GM19043 (cell line): ENCODE data around the gene ZNF711.
"Not testable (repeated sequence)": the region's sequence is repeated elsewhere in the genome, so short reads cannot be mapped to it uniquely, and the experiment has no call there.

Experiments used
- ATAC-seq: cut with Tn5 transposase; IDR thresholded peaks from one replicate; pipeline ENCODE4 v1.9.1; 2021; ENCODE audit warnings: low read depth; ENCODE audit not compliant: unreplicated experiment

ZNF711 gene

GRCh38 chrX:85243761-85244449, at the start of gene ZNF711, which contains the start of gene SATL1:
Gene ZNF711 (plus strand): TSS chrX:85243991. CDS start chrX:85247573, 3,582 bp downstream.
Gene SATL1 (minus strand): TSS chrX:85243779. CDS start chrX:85108968, 134,811 bp downstream.
- ATAC-seq = peak; percentile 39

- ATAC-seq = no peak
Measured at GRCh38 chrX:85196319-85196718, 47.5 kb upstream of the ZNF711 start.

GRCh38 chrX:85203461-85203970, 40.3 kb upstream of the ZNF711 start:
- no peak for ATAC-seq

- no peak for ATAC-seq
Measured at GRCh38 chrX:85213792-85214530, 29.8 kb upstream of the ZNF711 start.

- ATAC-seq = no peak
Measured at GRCh38 chrX:85215946-85216345, 27.8 kb upstream of the ZNF711 start.

GRCh38 chrX:85221361-85221760, 22.4 kb upstream of the ZNF711 start:
- ATAC-seq = no peak

- no peak for ATAC-seq
Measured at GRCh38 chrX:85223359-85223758, 20.4 kb upstream of the ZNF711 start.

GRCh38 chrX:85243155-85243554, 636 bp upstream of the ZNF711 start:
- ATAC-seq = no peak

- peak; percentile 34 for ATAC-seq
Measured at GRCh38 chrX:85244450-85245211, 840 bp downstream of the ZNF711 start.

- ATAC-seq = not testable (repeated sequence)
Measured at GRCh38 chrX:85285286-85285685, 41.5 kb downstream of the ZNF711 start.

- ATAC-seq = no peak
Measured at GRCh38 chrX:85288992-85289723, 45.4 kb downstream of the ZNF711 start.

GRCh38 chrX:85303544-85303943, 59.8 kb downstream of the ZNF711 start:
- no peak for ATAC-seq

GRCh38 chrX:85309717-85310116, 65.9 kb downstream of the ZNF711 start:
- ATAC-seq = no peak

- ATAC-seq = not testable (repeated sequence)
Measured at GRCh38 chrX:85311348-85311747, 67.6 kb downstream of the ZNF711 start.
